Stimulated activated CD4-positive, alpha-beta T cell treated with anti-CD3 and anti-CD28 coated beads, Interleukin-15, amount 100 ng/mL, for 48 hours (primary cell): ENCODE data around the gene TSPAN4.

Source experiments
- DNase-seq, 2 donors: peaks; one replicate each; pipeline ENCODE4 v3.0.0-alpha.2; 2020; ENCODE audit warnings: low read depth in 2 of 2

TSPAN4 gene

GRCh38 chr11:910044-910588, 67.5 kb downstream of the TSPAN4 start:
- peak in 1 of 2 donors; percentile 25 for DNase-seq

- DNase-seq = peak; percentile 65 to 85
Observed at GRCh38 chr11:910589-911030, 68.0 kb downstream of the TSPAN4 start, which contains the start of gene CHID1. TSS of gene CHID1 (minus strand) at chr11:910810. CDS start at chr11:904816, 5,994 bp downstream.

- DNase-seq = peak; percentile 24 to 30
Observed at GRCh38 chr11:911031-911889, 68.6 kb downstream of the TSPAN4 start.

GRCh38 chr11:911890-912219, 69.2 kb downstream of the TSPAN4 start:
- DNase-seq = no peak

GRCh38 chr11:912266-912665, 69.6 kb downstream of the TSPAN4 start:
- DNase-seq = no peak

GRCh38 chr11:913043-913442, 70.4 kb downstream of the TSPAN4 start:
- no peak for DNase-seq

- DNase-seq = no peak
Observed at GRCh38 chr11:914204-914603, 71.6 kb downstream of the TSPAN4 start.

- DNase-seq = no peak
Observed at GRCh38 chr11:914747-915501, 72.3 kb downstream of the TSPAN4 start.
